Liver (tissue), 9 donors: ENCODE data around the gene GAS7. TPM values are rescaled to one million over a fixed set of nuclear protein-coding genes. Genes with fewer than 3 reads are reported as not detected.

ENCODE experiments used
- DNase-seq: peaks from one replicate; pipeline ENCODE4 v3.0.0-alpha.2; 2017; ENCODE audit warnings: low spot score
- H3K27ac ChIP-seq, 2 donors: one replicate each; pipeline ENCODE4 v1.7.0; 2013; ENCODE audit warnings: inconsistent platforms in 2 of 2, low read length in 2 of 2, control low read depth in 1 of 2, low read depth in 1 of 2, mild to moderate bottlenecking in 1 of 2
- H3K27me3 ChIP-seq, 4 donors: one replicate each; pipeline versions ENCODE4 v1.6.1 to v1.7.0; 2013; ENCODE audit warnings: low read length in 3 of 4, inconsistent platforms in 1 of 4, mild to moderate bottlenecking in 1 of 4, moderate library complexity in 1 of 4; ENCODE audit not compliant: control insufficient read depth in 4 of 4, insufficient read depth in 4 of 4
- H3K36me3 ChIP-seq, 4 donors: one replicate each; pipeline versions ENCODE4 v1.6.1 to v1.7.0; 2013; ENCODE audit warnings: low read length in 3 of 4, mild to moderate bottlenecking in 3 of 4, low read depth in 1 of 4, moderate library complexity in 1 of 4; ENCODE audit not compliant: control insufficient read depth in 4 of 4, insufficient read depth in 3 of 4
- H3K4me1 ChIP-seq, 4 donors: one replicate each; pipeline versions ENCODE4 v1.6.1 to v1.7.0; 2013; ENCODE audit warnings: low read length in 3 of 4, mild to moderate bottlenecking in 3 of 4, moderate library complexity in 1 of 4; ENCODE audit not compliant: control insufficient read depth in 4 of 4, insufficient read depth in 4 of 4
- H3K4me3 ChIP-seq, 3 donors: one replicate each; pipeline versions ENCODE4 v1.6.1 to v1.7.0; 2013; ENCODE audit warnings: low read length in 3 of 3, control low read depth in 1 of 3, low read depth in 1 of 3, mild to moderate bottlenecking in 1 of 3
- H3K9ac ChIP-seq, 2 donors: one replicate each; pipeline ENCODE4 v1.7.0; 2013; ENCODE audit warnings: low read length in 2 of 2, mild to moderate bottlenecking in 2 of 2, moderate library complexity in 2 of 2, control low read depth in 1 of 2, low read depth in 1 of 2
- H3K9me3 ChIP-seq, 4 donors: one replicate each; pipeline versions ENCODE4 v1.6.1 to v1.7.0; 2013; ENCODE audit warnings: low read length in 3 of 4; ENCODE audit not compliant: control insufficient read depth in 4 of 4
- ATF3 ChIP-seq: IDR thresholded peaks from 2 replicates; pipeline ENCODE4 v1.6.1; 2016; ENCODE audit warnings: antibody characterized with exemption
- CTCF ChIP-seq: fragments of 150-350 bp; IDR thresholded peaks from 2 replicates; pipeline ENCODE4 v1.5.1; 2017; ENCODE audit warnings: improper control_type of control experiment, low read depth, low read length; ENCODE audit not compliant: missing input control
- EGR1 ChIP-seq, 2 donors: IDR thresholded peaks; 2 replicates each; pipeline ENCODE4 v1.6.1; 2016 to 2018; ENCODE audit warnings: antibody characterized with exemption in 2 of 2, low read depth in 2 of 2
- FOXA1 ChIP-seq: IDR thresholded peaks from 2 replicates; pipeline ENCODE4 v1.6.1; 2016; ENCODE audit warnings: antibody characterized with exemption
- FOXA2 ChIP-seq: IDR thresholded peaks from 2 replicates; pipeline ENCODE4 v1.6.1; 2016; ENCODE audit warnings: antibody characterized with exemption
- GABPA ChIP-seq, 2 donors: IDR thresholded peaks in 1 of 2; conservative IDR thresholded peaks in 1 of 2; 2 replicates each; pipeline ENCODE4 v1.6.1; 2016; ENCODE audit warnings: antibody characterized with exemption in 2 of 2, mild to moderate bottlenecking in 1 of 2, moderate library complexity in 1 of 2
- HNF4A ChIP-seq, 2 donors: conservative IDR thresholded peaks; 2 replicates each; pipeline ENCODE4 v1.6.1; 2016; ENCODE audit warnings: antibody characterized with exemption in 2 of 2, mild to moderate bottlenecking in 2 of 2
- HNF4G ChIP-seq: IDR thresholded peaks from 2 replicates; pipeline ENCODE4 v1.6.1; 2016; ENCODE audit warnings: antibody characterized with exemption
- JUND ChIP-seq, 2 donors: IDR thresholded peaks; 2 replicates each; pipeline ENCODE4 v1.6.1; 2016; ENCODE audit warnings: antibody characterized with exemption in 2 of 2
- MAX ChIP-seq: IDR thresholded peaks from 2 replicates; pipeline ENCODE4 v1.6.1; 2016; ENCODE audit warnings: antibody characterized with exemption
- NR2F2 ChIP-seq: IDR thresholded peaks from 2 replicates; pipeline ENCODE4 v1.6.1; 2016; ENCODE audit warnings: antibody characterized with exemption
- RAD21 ChIP-seq, 2 donors: IDR thresholded peaks; 2 replicates each; pipeline ENCODE4 v1.6.1; 2016; ENCODE audit warnings: antibody characterized with exemption in 2 of 2, mild to moderate bottlenecking in 2 of 2
- REST ChIP-seq: IDR thresholded peaks from 2 replicates; pipeline ENCODE4 v1.6.1; 2016; ENCODE audit warnings: antibody characterized with exemption, mild to moderate bottlenecking
- RXRA ChIP-seq, 2 donors: IDR thresholded peaks; 2 replicates each; pipeline ENCODE4 v1.6.1; 2017 to 2018; ENCODE audit warnings: antibody characterized with exemption in 2 of 2, mild to moderate bottlenecking in 1 of 2
- SP1 ChIP-seq: IDR thresholded peaks from 2 replicates; pipeline ENCODE4 v1.6.1; 2018; ENCODE audit warnings: antibody characterized with exemption, mild to moderate bottlenecking
- TAF1 ChIP-seq: conservative IDR thresholded peaks from 2 replicates; pipeline ENCODE4 v1.6.1; 2016; ENCODE audit warnings: antibody characterized with exemption, mild to moderate bottlenecking
- YY1 ChIP-seq: IDR thresholded peaks from 2 replicates; pipeline ENCODE4 v1.6.1; 2016; ENCODE audit warnings: antibody characterized with exemption, mild to moderate bottlenecking
- ZBTB33 ChIP-seq: IDR thresholded peaks from 2 replicates; pipeline ENCODE4 v1.6.1; 2016; ENCODE audit warnings: antibody characterized with exemption
- WGBS: extraction: QIAGEN DNeasy Blood & Tissue Kit; methylation state at CpG from one replicate; pipeline ENCODE4 v1.1.7; 2013; 5-methylcytosine and 5-hydroxymethylcytosine counted together
- polyA plus RNA-seq, 2 donors: library from polyadenylated mRNA; stranded (reverse) in 1 of 2; unstranded in 1 of 2; fragments of 200-250 nt in 1 of 2; fragments of >200 nt in 1 of 2; fragmentation: Nextera tagmentation in 1 of 2; extraction: Ambion mirVana in 1 of 2; gene quantifications; one replicate each; pipeline versions ENCODE4 v1.2.1 to v1.2.3, GENCODE V29; 2013 to 2015
- total RNA-seq, 2 donors: library from RNA; depleted of rRNA; stranded (reverse); fragments of >200 nt; gene quantifications; one replicate each; pipeline ENCODE4 v1.2.3, GENCODE V29; 2014
- donor health status: healthy.
- donor health status: healthy.
- donor health status: healthy.
- donor health status: healthy.
- donor health status: healthy.

The GAS7 gene
- total and polyA plus RNA-seq, 4 donors = 0.79 to 6.1 (median 2.5) TPM

GRCh38 chr17:10173913-10174312 is 24.5 kb downstream of the GAS7 start:
- Histone ChIP-seq H3K36me3 (no peaks in the 10 kb centered on the region), H3K27me3 (peaks cover 0 to 3% (median 0%) of the 10 kb centered on the region in 4 donors), H3K4me3 (no peak overlapping the region), H3K9me3 (peaks cover 0 to 2% (median 1%) of the 10 kb centered on the region in 4 donors), H3K4me1 (no peaks in the 10 kb centered on the region), H3K9ac (no peak overlapping the region), H3K27ac (no peak overlapping the region)
- no peak for DNase-seq
- TF ChIP-seq RAD21 (IDR thresholded peaks at IDR 0.05) (no peak), HNF4A (conservative IDR thresholded peaks at IDR 0.05) (no peak), TAF1 (no peak), HNF4G (no peak)
- 72% methylated on average over 3 of the region's 3 CpGs for WGBS

- no peaks in the 10 kb centered on the region for H3K36me3 ChIP-seq
- WGBS = 93% methylated on average over 6 of the region's 6 CpGs
- H3K9ac ChIP-seq = no peak overlapping the region
- H3K27ac ChIP-seq = no peak overlapping the region
- H3K27me3 ChIP-seq = no peaks in the 10 kb centered on the region
- H3K9me3 ChIP-seq = peaks cover 0 to 2% (median 1%) of the 10 kb centered on the region in 4 donors
- DNase-seq = no peak
- TF ChIP-seq FOXA2 (no peak), REST (no peak), RXRA (IDR thresholded peaks at IDR 0.05) (no peak), ATF3 (no peak), YY1 (no peak)
- no peaks in the 10 kb centered on the region for H3K4me1 ChIP-seq
- H3K4me3 ChIP-seq = peak overlapping the region in 1 of 3 donors; percentile 18
Observed at GRCh38 chr17:10172778-10173177, 25.6 kb downstream of the GAS7 start.

- no peaks in the 10 kb centered on the region for H3K36me3 ChIP-seq
- no peak overlapping the region for H3K9ac ChIP-seq
- peaks cover 0 to 2% (median 1%) of the 10 kb centered on the region in 4 donors for H3K9me3 ChIP-seq
- DNase-seq = no peak
- no peak overlapping the region for H3K4me3 ChIP-seq
- no peaks in the 10 kb centered on the region for H3K27me3 ChIP-seq
- no peaks in the 10 kb centered on the region for H3K4me1 ChIP-seq
- WGBS = 40% methylated on average over 3 of the region's 3 CpGs
- no peak overlapping the region for H3K27ac ChIP-seq
- TF ChIP-seq TAF1 (no peak), FOXA1 (no peak), CTCF (no peak), MAX (no peak), GABPA (IDR thresholded peaks at IDR 0.05 in 1 of 2, conservative IDR thresholded peaks at IDR 0.05 in 1 of 2) (no peak), ZBTB33 (no peak), RXRA (IDR thresholded peaks at IDR 0.05) (no peak), ATF3 (no peak), HNF4G (no peak), SP1 (no peak), FOXA2 (no peak), RAD21 (IDR thresholded peaks at IDR 0.05) (no peak), JUND (IDR thresholded peaks at IDR 0.05) (no peak), NR2F2 (no peak), YY1 (no peak), EGR1 (IDR thresholded peaks at IDR 0.05; ENCODE audit: low read depth in 2 of 2) (no peak)
Observed at GRCh38 chr17:10172241-10172741, 26.1 kb downstream of the GAS7 start.
